Measurements from ENCODE around the gene DYNC1I1.

GRCh38 chr7:95901006-95901405, 128.7 kb downstream of the DYNC1I1 start:
- TF ChIP-seq, protein P1, sequence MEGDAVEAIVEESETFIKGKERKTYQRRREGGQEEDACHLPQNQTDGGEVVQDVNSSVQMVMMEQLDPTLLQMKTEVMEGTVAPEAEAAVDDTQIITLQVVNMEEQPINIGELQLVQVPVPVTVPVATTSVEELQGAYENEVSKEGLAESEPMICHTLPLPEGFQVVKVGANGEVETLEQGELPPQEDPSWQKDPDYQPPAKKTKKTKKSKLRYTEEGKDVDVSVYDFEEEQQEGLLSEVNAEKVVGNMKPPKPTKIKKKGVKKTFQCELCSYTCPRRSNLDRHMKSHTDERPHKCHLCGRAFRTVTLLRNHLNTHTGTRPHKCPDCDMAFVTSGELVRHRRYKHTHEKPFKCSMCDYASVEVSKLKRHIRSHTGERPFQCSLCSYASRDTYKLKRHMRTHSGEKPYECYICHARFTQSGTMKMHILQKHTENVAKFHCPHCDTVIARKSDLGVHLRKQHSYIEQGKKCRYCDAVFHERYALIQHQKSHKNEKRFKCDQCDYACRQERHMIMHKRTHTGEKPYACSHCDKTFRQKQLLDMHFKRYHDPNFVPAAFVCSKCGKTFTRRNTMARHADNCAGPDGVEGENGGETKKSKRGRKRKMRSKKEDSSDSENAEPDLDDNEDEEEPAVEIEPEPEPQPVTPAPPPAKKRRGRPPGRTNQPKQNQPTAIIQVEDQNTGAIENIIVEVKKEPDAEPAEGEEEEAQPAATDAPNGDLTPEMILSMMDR (conservative IDR thresholded peaks at IDR 0.05 in 1 of 2, IDR thresholded peaks at IDR 0.05 in 1 of 2; ENCODE audit: extremely low read depth in 1 of 2, insufficient read depth in 1 of 2, low read depth in 1 of 2, low read length in 2 of 2) = no peak
- TF ChIP-seq EZH2 (IDR thresholded peaks at IDR 0.05; ENCODE audit: borderline replicate concordance, low read length) = no peak

Measured in mammary epithelial cell (primary cell).